ENCODE measurements around the gene RRP1B. TPM values are rescaled to one million over a fixed set of nuclear protein-coding genes. Genes with fewer than 3 reads are reported as not detected.

RRP1B gene
- total and polyA plus RNA-seq, 9 of the 15 experiments (the other 6 are each of a cell fraction or from before 2014, with no cell fraction given) = 6.8 to 66.6 (median 41.9) TPM

DNA sequence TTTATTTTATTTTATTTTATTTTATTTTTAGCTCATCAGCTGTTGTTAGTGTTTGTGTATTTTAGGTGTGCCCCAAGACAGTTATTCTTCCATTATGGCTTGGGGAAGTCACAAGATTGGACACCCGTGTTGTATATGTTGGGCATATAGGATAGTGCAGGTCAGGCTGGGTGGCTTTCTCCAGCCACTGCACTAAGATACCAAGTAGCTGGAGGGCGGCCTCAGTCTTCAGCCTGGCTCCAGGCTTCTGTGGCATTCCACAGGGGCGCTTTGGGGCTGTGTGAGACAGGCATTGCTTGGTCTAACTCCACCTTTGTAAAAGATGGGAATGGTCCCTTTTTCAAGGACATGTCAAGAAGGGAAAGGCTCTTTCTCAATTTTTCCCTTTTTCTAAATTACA lies 16.5 kb downstream of the RRP1B start (continued):
- TF ChIP-seq SIX5 (IDR thresholded peaks at IDR 0.05; ENCODE audit: borderline replicate concordance in 1 of 2, insufficient read depth in 1 of 2, low read depth in 1 of 2, low read length in 2 of 2) = no peak
- no peak for TF ChIP-seq NCOA4 (IDR thresholded peaks at IDR 0.05; ENCODE audit: partially characterized antibody)
- TF ChIP-seq SNIP1 (IDR thresholded peaks at IDR 0.05; ENCODE audit: low read depth) = no peak
- no peak for TF ChIP-seq XRCC3 (IDR thresholded peaks at IDR 0.05)
- TF ChIP-seq U2AF1 (optimal IDR thresholded peaks at IDR 0.05; ENCODE audit: low read depth, low read length) = no peak
- no peak for TF ChIP-seq ATF1 (CRISPR knock-in tag; IDR thresholded peaks at IDR 0.05)
- no peak for TF ChIP-seq ATF1 (tag; IDR thresholded peaks at IDR 0.05)

DNA sequence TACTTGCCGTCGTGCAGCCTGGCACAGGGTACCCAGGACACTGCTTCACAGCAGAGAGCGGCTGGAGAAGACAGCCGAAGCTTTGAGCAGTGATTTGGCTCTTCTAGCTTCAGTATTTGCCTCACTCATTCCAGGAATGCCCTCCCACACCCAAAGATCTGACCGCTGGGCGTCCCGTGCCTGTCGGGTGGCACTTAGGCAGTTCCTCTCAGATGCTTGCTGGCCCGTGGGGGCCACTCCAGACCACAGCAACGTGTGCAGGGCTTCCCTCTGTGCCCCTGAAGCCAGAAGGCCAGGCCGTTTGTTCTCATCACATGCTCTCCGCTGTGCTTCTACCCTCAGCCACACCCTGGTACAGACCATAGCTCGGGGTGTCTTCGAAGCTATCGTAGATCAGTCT lies 17.0 kb downstream of the RRP1B start:
- no peak overlapping the region for H3K9ac ChIP-seq (ENCODE audit: insufficient read depth in 1 of 2, low read depth in 2 of 2, low read length in 2 of 2)
- H3K36me3 ChIP-seq (ENCODE audit: control insufficient read depth, insufficient read depth, low read length) = peaks cover 92% of the 10 kb centered on the region
- CTCF ChIA-PET (ENCODE audit: low intra/inter-chr PET ratio) = no interaction called here
- 90% methylated on average over 15 of the region's 15 CpGs for WGBS (ENCODE audit: insufficient coverage, low coverage, missing lambda C conversion rate)
- ATAC-seq = no peak
- intact Hi-C loops (cut with micrococcal nuclease) = no loop called here
- no peaks in the 10 kb centered on the region for H3K27me3 ChIP-seq (ENCODE audit: control insufficient read depth in 2 of 2, insufficient read depth in 2 of 2, low read length in 2 of 2)
- no peaks in the 10 kb centered on the region for H3K9me3 ChIP-seq (replicated peaks; ENCODE audit: control insufficient read depth, insufficient read depth, low read depth, low read length)
- H3K9me1 ChIP-seq (ENCODE audit: control insufficient read depth, insufficient read depth, low read length) = no peaks in the 10 kb centered on the region
- POLR2A ChIA-PET = interaction anchor here (0.7 to 1.3 kb wide), 5 partner anchors 9 to 409 kb away, joined by 3 to 6 read pairs (median 3); partner anchors contain the start of genes HSF2BP and RRP1B
- H3K4me3 ChIP-seq = no peak overlapping the region
- BruUV-seq (replicated peaks) = no TSS peak
- no peak overlapping the region for H3K4me2 ChIP-seq (ENCODE audit: insufficient read depth, low read length)
- no peaks in the 10 kb centered on the region for H3K79me2 ChIP-seq (ENCODE audit: control insufficient read depth, insufficient read depth, low read length)
- no peak overlapping the region for H2AFZ ChIP-seq (ENCODE audit: low read depth, low read length)
- in situ Hi-C loops (cut with MboI) = no loop called here
- no peak for FAIRE-seq
- H3K27ac ChIP-seq (ENCODE audit: extremely low read depth, low read depth, low read length) = no peak overlapping the region
- no peak for DNase-seq (ENCODE audit: extremely low read depth in 1 of 4, low spot score in 3 of 4)
- H4K20me1 ChIP-seq (replicated peaks; ENCODE audit: control insufficient read depth, insufficient read depth, low read length) = no peaks in the 10 kb centered on the region
- H3K4me1 ChIP-seq (replicated peaks in 1 of 2; ENCODE audit: control insufficient read depth in 2 of 2, insufficient read depth in 2 of 2, low read length in 2 of 2) = no peaks in the 10 kb centered on the region
- TF ChIP-seq KLF13 (tag; IDR thresholded peaks at IDR 0.05; ENCODE audit: borderline replicate concordance, low read depth) (no peak), TEAD1 (CRISPR knock-in tag; IDR thresholded peaks at IDR 0.05) (no peak), ELF1 (tag; IDR thresholded peaks at IDR 0.05) (no peak), OTX1 (CRISPR knock-in tag; IDR thresholded peaks at IDR 0.05) (no peak), ARNT (IDR thresholded peaks at IDR 0.05) (no peak), CBFA2T2 (conservative IDR thresholded peaks at IDR 0.05) (no peak), BRF1 (IDR thresholded peaks at IDR 0.05; ENCODE audit: borderline replicate concordance, extremely low read depth, insufficient read length) (no peak), POLR3A (IDR thresholded peaks at IDR 0.05; ENCODE audit: borderline replicate concordance, extremely low read depth, insufficient read depth, insufficient read length) (no peak), ZFP1 (CRISPR knock-in tag; IDR thresholded peaks at IDR 0.05) (no peak)
- TF ChIP-seq, protein P1, sequence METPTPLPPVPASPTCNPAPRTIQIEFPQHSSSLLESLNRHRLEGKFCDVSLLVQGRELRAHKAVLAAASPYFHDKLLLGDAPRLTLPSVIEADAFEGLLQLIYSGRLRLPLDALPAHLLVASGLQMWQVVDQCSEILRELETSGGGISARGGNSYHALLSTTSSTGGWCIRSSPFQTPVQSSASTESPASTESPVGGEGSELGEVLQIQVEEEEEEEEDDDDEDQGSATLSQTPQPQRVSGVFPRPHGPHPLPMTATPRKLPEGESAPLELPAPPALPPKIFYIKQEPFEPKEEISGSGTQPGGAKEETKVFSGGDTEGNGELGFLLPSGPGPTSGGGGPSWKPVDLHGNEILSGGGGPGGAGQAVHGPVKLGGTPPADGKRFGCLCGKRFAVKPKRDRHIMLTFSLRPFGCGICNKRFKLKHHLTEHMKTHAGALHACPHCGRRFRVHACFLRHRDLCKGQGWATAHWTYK (CRISPR knock-in tag; IDR thresholded peaks at IDR 0.05) = no peak
- TF ChIP-seq, protein P2, sequence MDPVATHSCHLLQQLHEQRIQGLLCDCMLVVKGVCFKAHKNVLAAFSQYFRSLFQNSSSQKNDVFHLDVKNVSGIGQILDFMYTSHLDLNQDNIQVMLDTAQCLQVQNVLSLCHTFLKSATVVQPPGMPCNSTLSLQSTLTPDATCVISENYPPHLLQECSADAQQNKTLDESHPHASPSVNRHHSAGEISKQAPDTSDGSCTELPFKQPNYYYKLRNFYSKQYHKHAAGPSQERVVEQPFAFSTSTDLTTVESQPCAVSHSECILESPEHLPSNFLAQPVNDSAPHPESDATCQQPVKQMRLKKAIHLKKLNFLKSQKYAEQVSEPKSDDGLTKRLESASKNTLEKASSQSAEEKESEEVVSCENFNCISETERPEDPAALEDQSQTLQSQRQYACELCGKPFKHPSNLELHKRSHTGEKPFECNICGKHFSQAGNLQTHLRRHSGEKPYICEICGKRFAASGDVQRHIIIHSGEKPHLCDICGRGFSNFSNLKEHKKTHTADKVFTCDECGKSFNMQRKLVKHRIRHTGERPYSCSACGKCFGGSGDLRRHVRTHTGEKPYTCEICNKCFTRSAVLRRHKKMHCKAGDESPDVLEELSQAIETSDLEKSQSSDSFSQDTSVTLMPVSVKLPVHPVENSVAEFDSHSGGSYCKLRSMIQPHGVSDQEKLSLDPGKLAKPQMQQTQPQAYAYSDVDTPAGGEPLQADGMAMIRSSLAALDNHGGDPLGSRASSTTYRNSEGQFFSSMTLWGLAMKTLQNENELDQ (CRISPR knock-in tag; IDR thresholded peaks at IDR 0.05; ENCODE audit: borderline replicate concordance) = no peak

Measured in K562 (cell line).